Keratinocyte (primary cell): ENCODE data around the gene LRRC15. TPM values are rescaled to one million over a fixed set of nuclear protein-coding genes. Genes with fewer than 3 reads are reported as not detected.

ENCODE experiments used
- DNase-seq: peaks from one replicate; pipeline ENCODE4 v3.0.0-alpha.2; 2011; ENCODE audit warnings: low read depth, missing footprints, low spot score
- FAIRE-seq: peaks from 2 replicates; lab custom pipeline; 2011; peaks lifted over from hg19 to GRCh38; lab: Jason Lieb, UNC
- H2AFZ ChIP-seq: 2 replicates; pipeline ENCODE4 v1.6.0; 2012; ENCODE audit warnings: low read length, control low read depth, inconsistent platforms; ENCODE audit not compliant: control insufficient read depth
- H3K27ac ChIP-seq: 2 replicates; pipeline ENCODE4 v1.5.1; 2011; ENCODE audit warnings: low read length; ENCODE audit not compliant: control insufficient read depth, insufficient read depth
- H3K27me3 ChIP-seq: 3 replicates; pipeline ENCODE4 v1.6.0; 2011; ENCODE audit warnings: low read length; ENCODE audit not compliant: control insufficient read depth, insufficient read depth; ENCODE audit errors: extremely low read depth
- H3K36me3 ChIP-seq, 2 experiments: 2 replicates in 1 of 2; 3 replicates in 1 of 2; pipeline ENCODE4 v1.5.1; 2011; ENCODE audit warnings: low read length in 2 of 2, mild to moderate bottlenecking in 1 of 2; ENCODE audit not compliant: control insufficient read depth in 2 of 2, insufficient read depth in 2 of 2; ENCODE audit errors: extremely low read depth in 1 of 2
- H3K4me1 ChIP-seq: 3 replicates; pipeline ENCODE4 v1.5.1; 2011; ENCODE audit warnings: low read length; ENCODE audit not compliant: control insufficient read depth, insufficient read depth; ENCODE audit errors: extremely low read depth
- H3K4me2 ChIP-seq: 3 replicates; pipeline ENCODE4 v1.6.0; 2011; ENCODE audit warnings: low read depth, low read length; ENCODE audit not compliant: control insufficient read depth, insufficient read depth; ENCODE audit errors: extremely low read depth
- H3K4me3 ChIP-seq, 3 experiments: fragments of 200-600 bp in 1 of 3; sonication (generic) in 1 of 3; 2 replicates in 2 of 3; 3 replicates in 1 of 3; pipeline ENCODE4 v1.5.1; 2011 to 2016; ENCODE audit warnings: low read length in 3 of 3, mild to moderate bottlenecking in 3 of 3, control low read depth in 2 of 3, inconsistent platforms in 1 of 3, low read depth in 1 of 3, mixed read lengths in 1 of 3, mixed run types in 1 of 3, moderate library complexity in 1 of 3; ENCODE audit not compliant: control insufficient read depth in 2 of 3, insufficient read depth in 2 of 3; ENCODE audit errors: extremely low read depth in 1 of 3
- H3K79me2 ChIP-seq: 2 replicates; pipeline ENCODE4 v1.6.0; 2012; ENCODE audit warnings: low read length; ENCODE audit not compliant: control insufficient read depth, insufficient read depth
- H3K9ac ChIP-seq: 3 replicates; pipeline ENCODE4 v1.6.0; 2011; ENCODE audit warnings: low read length; ENCODE audit not compliant: control insufficient read depth, insufficient read depth; ENCODE audit errors: extremely low read depth
- H3K9me1 ChIP-seq: 3 replicates; pipeline ENCODE4 v1.6.0; 2011; ENCODE audit warnings: low read length; ENCODE audit not compliant: control insufficient read depth, insufficient read depth; ENCODE audit errors: extremely low read depth
- H3K9me3 ChIP-seq: 2 replicates; pipeline ENCODE4 v1.5.1; 2012; ENCODE audit warnings: low read depth, low read length; ENCODE audit not compliant: control insufficient read depth
- H4K20me1 ChIP-seq: 3 replicates; pipeline ENCODE4 v1.6.0; 2011; ENCODE audit warnings: low read length; ENCODE audit not compliant: control insufficient read depth, insufficient read depth; ENCODE audit errors: extremely low read depth
- CTCF ChIP-seq, 3 experiments: IDR thresholded peaks in 1 of 3; conservative IDR thresholded peaks in 1 of 3; optimal IDR thresholded peaks in 1 of 3; 2 replicates in 2 of 3; 3 replicates in 1 of 3; pipeline versions ENCODE3 to v1.5.1; 2011; ENCODE audit warnings: low read length in 3 of 3, mild to moderate bottlenecking in 3 of 3, moderate library complexity in 2 of 3, control low read depth in 1 of 3, inconsistent platforms in 1 of 3; ENCODE audit not compliant: insufficient read depth in 2 of 3; ENCODE audit errors: extremely low read depth in 1 of 3
- EZH2 ChIP-seq: IDR thresholded peaks from one replicate; pipeline ENCODE4 v1.6.1; 2012; ENCODE audit warnings: inconsistent platforms, mild to moderate bottlenecking, low read length, moderate library complexity
- dilution Hi-C: fragments of 300-500 bp; cut with MboI; formaldehyde crosslinking; loops from one replicate; pipeline ENCODE4 v1.7.0; 2020; ENCODE audit warnings: low sequenced_read_pairs; ENCODE audit not compliant: extremely low pct_ligation_motif_present
- polyA plus RNA-seq, 5 experiments: library from polyadenylated mRNA; depleted of rRNA in 3 of 5; stranded (reverse) in 3 of 5; stranded (forward) in 1 of 5; unstranded in 1 of 5; fragments of >200 nt; gene quantifications; 1 replicate in 1 of 5; 2 replicates in 3 of 5; 3 replicates in 1 of 5; pipeline versions ENCODE4 v1.2.1 to v1.2.3, GENCODE V29; 2011 to 2012; ENCODE audit warnings: missing spikeins in 2 of 5, low read depth in 1 of 5, low replicate concordance in 1 of 5

LRRC15 gene
- polyA plus RNA-seq, 1 donor (not counting 4 experiments of a cell fraction or from before 2014, with no cell fraction given): not detected

- no peaks in the 10 kb centered on the region for H4K20me1 ChIP-seq
- no peaks in the 10 kb centered on the region for H3K9me1 ChIP-seq
- no peaks in the 10 kb centered on the region for H3K36me3 ChIP-seq
- H3K4me2 ChIP-seq: no peak overlapping the region
- no peak for TF ChIP-seq CTCF (optimal IDR thresholded peaks at IDR 0.05 in 1 of 3, IDR thresholded peaks at IDR 0.05 in 1 of 3, conservative IDR thresholded peaks at IDR 0.05 in 1 of 3; ENCODE audit: extremely low read depth in 1 of 3, insufficient read depth in 2 of 3, low read length in 3 of 3)
- no peak overlapping the region for H3K9ac ChIP-seq
- FAIRE-seq (no peak), DNase-seq (no peak)
- no peak overlapping the region for H3K4me3 ChIP-seq
- H3K9me3 ChIP-seq: no peaks in the 10 kb centered on the region
- peaks cover 47% of the 10 kb centered on the region for H3K27me3 ChIP-seq
- no peak overlapping the region for H2AFZ ChIP-seq
- dilution Hi-C loops: no loop called here
- no peak overlapping the region for H3K27ac ChIP-seq
- H3K4me1 ChIP-seq: no peaks in the 10 kb centered on the region
- H3K79me2 ChIP-seq: no peaks in the 10 kb centered on the region
These were observed 625 bp downstream of the LRRC15 start for GRCh38 chr3:194368918-194369317.

- Histone ChIP-seq H4K20me1 (no peaks in the 10 kb centered on the region), H3K79me2 (no peaks in the 10 kb centered on the region), H3K9me3 (no peaks in the 10 kb centered on the region), H3K27me3 (peaks cover 48% of the 10 kb centered on the region), H2AFZ (no peak overlapping the region), H3K9me1 (no peaks in the 10 kb centered on the region), H3K9ac (no peak overlapping the region), H3K4me3 (no peak overlapping the region), H3K4me1 (no peaks in the 10 kb centered on the region), H3K4me2 (no peak overlapping the region), H3K27ac (no peak overlapping the region), H3K36me3 (no peaks in the 10 kb centered on the region)
- dilution Hi-C loops: no loop called here
- FAIRE-seq: no peak
- TF ChIP-seq CTCF (optimal IDR thresholded peaks at IDR 0.05 in 1 of 3, IDR thresholded peaks at IDR 0.05 in 1 of 3, conservative IDR thresholded peaks at IDR 0.05 in 1 of 3; ENCODE audit: extremely low read depth in 1 of 3, insufficient read depth in 2 of 3, low read length in 3 of 3) (no peak), EZH2 (no peak)
- no peak for DNase-seq
These were observed 1.3 kb downstream of the LRRC15 start for GRCh38 chr3:194367992-194368841.
